Endodermal cell (in vitro differentiated cells): Measurements from ENCODE around the gene CYP11A1. TPM values are rescaled to one million over a fixed set of nuclear protein-coding genes. Genes with fewer than 3 reads are reported as not detected.

ENCODE experiments used
- DNase-seq: peaks from one replicate; pipeline ENCODE4 v3.0.0-alpha.2; 2017
- H3K27ac ChIP-seq: 2 replicates; pipeline ENCODE4 v1.5.1; 2013; ENCODE audit warnings: mild to moderate bottlenecking, low read depth, low read length, moderate library complexity
- H3K27me3 ChIP-seq: 2 replicates; pipeline ENCODE4 v1.6.1; 2013; ENCODE audit warnings: mild to moderate bottlenecking, low read length, moderate library complexity; ENCODE audit not compliant: insufficient read depth, control insufficient read depth, poor library complexity, severe bottlenecking
- H3K36me3 ChIP-seq: 2 replicates; pipeline ENCODE4 v1.7.0; 2013; ENCODE audit warnings: mild to moderate bottlenecking, low read length, moderate library complexity; ENCODE audit not compliant: control insufficient read depth, insufficient read depth
- H3K4me1 ChIP-seq: one replicate; pipeline ENCODE4 v1.7.0; 2013; ENCODE audit warnings: low read length; ENCODE audit not compliant: control insufficient read depth, insufficient read depth
- H3K4me3 ChIP-seq: 2 replicates; pipeline ENCODE4 v1.5.1; 2013; ENCODE audit warnings: mild to moderate bottlenecking, low read length, moderate library complexity
- H3K9ac ChIP-seq: 2 replicates; pipeline ENCODE4 v1.6.1; 2013; ENCODE audit warnings: mild to moderate bottlenecking, low read length, moderate library complexity; ENCODE audit not compliant: poor library complexity, severe bottlenecking; ENCODE audit errors: extremely low read depth
- H3K9me3 ChIP-seq: 2 replicates; pipeline ENCODE4 v1.6.1; 2013; ENCODE audit warnings: mild to moderate bottlenecking, low read length, moderate library complexity; ENCODE audit not compliant: control insufficient read depth
- H3K27ac Mint-ChIP-seq: 2 replicates; pipeline ENCODE4 v1.8.0; 2020; ENCODE audit warnings: mixed read lengths
- H3K27me3 Mint-ChIP-seq: 2 replicates; pipeline ENCODE4 v1.8.0; 2021; ENCODE audit warnings: mild to moderate bottlenecking, mixed read lengths; ENCODE audit not compliant: insufficient read depth
- H3K36me3 Mint-ChIP-seq: 2 replicates; pipeline ENCODE4 v1.8.0; 2020; ENCODE audit warnings: low read depth, mixed read lengths
- H3K4me1 Mint-ChIP-seq: 2 replicates; pipeline ENCODE4 v1.8.0; 2020; ENCODE audit warnings: mixed read lengths
- H3K4me3 Mint-ChIP-seq: 2 replicates; pipeline ENCODE4 v1.8.0; 2020; ENCODE audit warnings: mild to moderate bottlenecking, moderate library complexity, mixed read lengths
- H3K9me3 Mint-ChIP-seq: 2 replicates; pipeline ENCODE4 v1.8.0; 2020; ENCODE audit warnings: mild to moderate bottlenecking, mixed read lengths
- WGBS, 2 experiments: methylation state at CpG; one replicate each; pipeline versions ENCODE4 v1.1.5 to v1.1.7; 2013; ENCODE audit warnings: missing lambda C conversion rate in 2 of 2, mixed read lengths in 1 of 2; ENCODE audit not compliant: insufficient coverage in 1 of 2, insufficient read length in 1 of 2; 5-methylcytosine and 5-hydroxymethylcytosine counted together
- total RNA-seq, 2 donors: library from RNA; stranded (reverse); fragmentation: NEBNext Ultra II Directional in 1 of 2; extraction: Animal tissue kit (Norgen Biotek cat#: 25700) in 1 of 2; gene quantifications; 2 replicates in 1 of 2; 3 replicates in 1 of 2; pipeline ENCODE4 v1.2.1, GENCODE V29; 2021
- TF ChIP-seq, protein P1 (sequence below): fragments of 200-600 bp; sonication (generic); conservative IDR thresholded peaks from 2 replicates; pipeline ENCODE4 v1.5.0; 2021; ENCODE audit warnings: antibody characterized with exemption, mild to moderate bottlenecking

Gene CYP11A1
- total RNA-seq, 2 donors from 2014 or later: 4.8 to 5.3 TPM

GRCh38 chr15:74397239-74398068 lies 30.0 kb upstream of the CYP11A1 start:
- Histone ChIP-seq H3K36me3 (no peaks in the 10 kb centered on the region), H3K9ac (no peak overlapping the region), H3K4me1 (peaks cover 5% of the 10 kb centered on the region), H3K27me3 (no peaks in the 10 kb centered on the region), H3K27ac (no peak overlapping the region), H3K4me3 (no peak overlapping the region), H3K9me3 (no peaks in the 10 kb centered on the region)
- DNase-seq: no peak
- H3K4me1 Mint-ChIP-seq: peaks cover 10% of the 10 kb centered on the region
- H3K9me3 Mint-ChIP-seq: no peaks in the 10 kb centered on the region
- H3K27ac Mint-ChIP-seq: no peak overlapping the region
- no peak overlapping the region for H3K4me3 Mint-ChIP-seq
- TF ChIP-seq, protein P1, sequence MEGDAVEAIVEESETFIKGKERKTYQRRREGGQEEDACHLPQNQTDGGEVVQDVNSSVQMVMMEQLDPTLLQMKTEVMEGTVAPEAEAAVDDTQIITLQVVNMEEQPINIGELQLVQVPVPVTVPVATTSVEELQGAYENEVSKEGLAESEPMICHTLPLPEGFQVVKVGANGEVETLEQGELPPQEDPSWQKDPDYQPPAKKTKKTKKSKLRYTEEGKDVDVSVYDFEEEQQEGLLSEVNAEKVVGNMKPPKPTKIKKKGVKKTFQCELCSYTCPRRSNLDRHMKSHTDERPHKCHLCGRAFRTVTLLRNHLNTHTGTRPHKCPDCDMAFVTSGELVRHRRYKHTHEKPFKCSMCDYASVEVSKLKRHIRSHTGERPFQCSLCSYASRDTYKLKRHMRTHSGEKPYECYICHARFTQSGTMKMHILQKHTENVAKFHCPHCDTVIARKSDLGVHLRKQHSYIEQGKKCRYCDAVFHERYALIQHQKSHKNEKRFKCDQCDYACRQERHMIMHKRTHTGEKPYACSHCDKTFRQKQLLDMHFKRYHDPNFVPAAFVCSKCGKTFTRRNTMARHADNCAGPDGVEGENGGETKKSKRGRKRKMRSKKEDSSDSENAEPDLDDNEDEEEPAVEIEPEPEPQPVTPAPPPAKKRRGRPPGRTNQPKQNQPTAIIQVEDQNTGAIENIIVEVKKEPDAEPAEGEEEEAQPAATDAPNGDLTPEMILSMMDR: no peak
- 89 to 100% methylated on average over 1 to 5 of the region's 6 CpGs for WGBS, 2 experiments
- no peaks in the 10 kb centered on the region for H3K36me3 Mint-ChIP-seq
- peaks cover 6% of the 10 kb centered on the region for H3K27me3 Mint-ChIP-seq

DNA sequence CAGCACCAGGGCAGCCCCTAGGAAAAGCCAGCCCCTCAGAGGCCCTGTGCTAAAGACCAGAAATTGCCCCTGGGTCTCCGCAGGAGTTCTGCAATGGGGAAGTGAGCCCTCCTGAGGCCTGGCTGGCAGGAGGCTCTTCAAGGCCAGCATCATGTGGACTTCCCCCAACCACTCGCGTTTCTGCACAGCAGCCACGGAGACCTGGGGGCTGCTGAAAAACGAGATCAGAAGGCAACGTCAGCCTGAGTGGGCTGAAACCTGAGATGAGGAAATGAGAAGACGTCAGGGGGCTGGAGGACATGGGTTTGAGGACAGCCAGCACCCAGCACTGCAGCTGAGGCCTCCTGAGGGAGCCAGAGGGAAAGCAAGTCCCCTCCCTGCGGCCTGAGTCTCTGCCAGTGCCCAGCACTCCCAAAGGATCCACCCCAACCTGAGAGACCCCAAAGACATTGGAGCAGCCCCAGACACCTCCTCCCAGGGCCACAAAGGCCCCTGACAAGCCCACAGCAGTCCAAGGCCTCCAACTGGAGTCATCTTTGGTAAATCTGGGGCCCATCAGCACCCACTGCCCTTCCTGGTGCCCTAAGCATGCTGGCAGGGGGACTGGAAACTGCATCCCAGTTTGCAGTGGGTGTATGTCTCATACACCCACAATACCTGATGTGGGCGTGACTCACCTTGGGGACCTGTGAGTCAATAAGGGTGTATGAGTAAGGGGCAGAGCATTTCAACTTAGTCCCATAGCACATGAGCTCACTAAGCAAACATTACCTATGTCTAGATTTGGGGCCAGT lies 29.2 kb upstream of the CYP11A1 start:
- Histone ChIP-seq H3K9ac (no peak overlapping the region), H3K9me3 (no peaks in the 10 kb centered on the region), H3K27ac (no peak overlapping the region), H3K4me3 (no peak overlapping the region), H3K27me3 (no peaks in the 10 kb centered on the region), H3K4me1 (peaks cover 5% of the 10 kb centered on the region), H3K36me3 (no peaks in the 10 kb centered on the region)
- H3K4me1 Mint-ChIP-seq: peaks cover 10% of the 10 kb centered on the region
- no peaks in the 10 kb centered on the region for H3K9me3 Mint-ChIP-seq
- H3K27me3 Mint-ChIP-seq: peaks cover 6% of the 10 kb centered on the region
- TF ChIP-seq, protein P1: peak; percentile 36
- H3K27ac Mint-ChIP-seq: no peak overlapping the region
- no peak overlapping the region for H3K4me3 Mint-ChIP-seq
- WGBS, 2 experiments: 58 to 71% methylated on average over 7 to 9 of the region's 9 CpGs
- peak; percentile 71 for DNase-seq
- H3K36me3 Mint-ChIP-seq: no peaks in the 10 kb centered on the region

GRCh38 chr15:74396146-74396438 lies 28.6 kb upstream of the CYP11A1 start:
- peaks cover 5% of the 10 kb centered on the region for H3K4me1 ChIP-seq
- H3K27ac Mint-ChIP-seq: peak overlapping the region; percentile 18
- TF ChIP-seq, protein P1: no peak
- H3K9me3 Mint-ChIP-seq: no peaks in the 10 kb centered on the region
- WGBS, 2 experiments: 84 to 89% methylated on average over 10 of the region's 10 CpGs
- peaks cover 6% of the 10 kb centered on the region for H3K27me3 Mint-ChIP-seq
- no peak overlapping the region for H3K4me3 Mint-ChIP-seq
- no peak overlapping the region for H3K9ac ChIP-seq
- no peak overlapping the region for H3K4me3 ChIP-seq
- DNase-seq: peak; percentile 60
- peaks cover 9% of the 10 kb centered on the region for H3K4me1 Mint-ChIP-seq
- H3K36me3 ChIP-seq: no peaks in the 10 kb centered on the region
- H3K36me3 Mint-ChIP-seq: no peaks in the 10 kb centered on the region
- no peaks in the 10 kb centered on the region for H3K27me3 ChIP-seq
- no peaks in the 10 kb centered on the region for H3K9me3 ChIP-seq
- H3K27ac ChIP-seq: no peak overlapping the region
